Stimulated activated CD8-positive, alpha-beta memory T cell treated with anti-CD3 and anti-CD28 coated beads, Interleukin-15, amount 100 ng/mL, for 1 hour (primary cell): ENCODE data around the gene SPATA46.
"Not testable (repeated sequence)": the region's sequence is repeated elsewhere in the genome, so short reads cannot be mapped to it uniquely, and the experiment has no call there.

Experiments used
- DNase-seq: peaks from one replicate; pipeline ENCODE4 v3.0.0-alpha.2; 2020; ENCODE audit warnings: low read depth

Gene SPATA46

GRCh38 chr1:162357681-162358266 is 18.9 kb downstream of the SPATA46 start:
- no peak for DNase-seq

DNA sequence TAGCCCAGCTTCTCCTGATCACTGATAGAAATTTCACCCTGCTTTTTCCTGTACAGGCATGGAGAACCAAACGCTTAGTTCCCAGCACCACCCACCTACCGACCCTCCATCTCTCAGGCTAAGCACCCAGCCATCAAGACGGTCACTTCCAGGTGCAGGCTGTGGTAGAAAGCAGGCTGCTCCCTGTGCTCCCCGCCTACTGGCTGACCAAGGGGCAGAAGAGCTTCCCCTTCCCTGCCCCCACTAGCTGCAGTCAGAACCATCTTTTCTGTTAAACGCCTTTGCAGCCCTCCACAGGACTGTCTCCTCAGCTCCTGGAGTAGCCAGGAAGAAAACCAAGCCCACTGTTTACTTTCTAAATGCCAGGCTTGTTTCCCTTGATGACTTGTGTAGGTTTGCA is 23.0 kb downstream of the SPATA46 start:
- no peak for DNase-seq

DNA sequence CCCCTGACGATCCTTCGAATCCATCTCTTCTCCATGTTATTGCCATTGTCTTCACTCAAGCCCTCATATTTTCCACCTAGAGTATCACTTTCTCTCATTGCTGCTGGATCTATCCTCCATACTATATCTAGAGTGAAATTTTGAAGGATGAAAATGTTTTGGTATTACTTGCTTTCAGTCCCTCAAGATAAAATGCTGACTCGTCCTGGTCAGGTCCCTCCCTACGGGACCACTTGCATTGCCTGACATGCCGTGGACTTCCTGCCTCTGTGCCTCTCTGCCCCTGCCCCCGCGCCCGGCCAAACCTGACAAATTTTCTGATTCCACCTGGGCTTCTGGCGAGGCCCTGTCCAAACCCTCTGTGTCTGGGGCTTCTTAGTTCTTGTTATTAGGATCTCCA is 23.6 kb downstream of the SPATA46 start:
- no peak for DNase-seq

- DNase-seq: not testable (repeated sequence)
Observed at GRCh38 chr1:162351874-162352273, 24.8 kb downstream of the SPATA46 start.

GRCh38 chr1:162351246-162351842 is 25.3 kb downstream of the SPATA46 start:
- no peak for DNase-seq

DNA sequence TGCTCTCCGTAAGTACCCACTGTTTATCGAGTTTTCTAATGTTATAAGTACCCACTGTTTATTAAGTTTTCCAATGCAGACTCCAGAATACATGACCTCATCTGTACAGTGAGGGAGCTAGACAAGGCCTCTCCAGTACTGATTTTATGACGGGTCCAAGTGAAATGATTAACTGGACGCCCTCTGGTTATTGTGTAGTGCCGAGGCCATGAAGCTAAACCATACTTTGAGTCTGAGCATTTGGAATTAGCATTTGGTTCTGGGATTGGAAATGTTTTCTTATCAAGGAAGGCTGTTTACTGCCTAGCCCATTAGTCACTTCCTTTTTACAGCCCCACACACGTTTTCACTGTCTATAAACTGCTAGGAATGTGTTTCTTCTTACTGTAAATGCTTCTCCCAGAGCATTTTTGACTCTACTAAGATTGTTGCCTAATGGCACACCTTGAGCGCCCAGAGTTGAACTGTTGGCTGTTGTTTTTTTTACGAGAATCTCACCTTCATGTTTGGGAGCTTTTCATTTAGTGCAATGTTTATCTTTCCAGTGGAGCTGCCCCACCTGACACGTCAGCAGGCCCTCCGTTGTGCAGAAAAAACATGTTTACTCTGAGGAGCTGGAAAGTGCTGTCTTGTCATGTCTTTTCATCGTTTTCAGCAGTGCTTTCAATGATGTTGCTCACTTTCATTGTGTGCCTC is 26.9 kb downstream of the SPATA46 start:
- no peak for DNase-seq

DNA sequence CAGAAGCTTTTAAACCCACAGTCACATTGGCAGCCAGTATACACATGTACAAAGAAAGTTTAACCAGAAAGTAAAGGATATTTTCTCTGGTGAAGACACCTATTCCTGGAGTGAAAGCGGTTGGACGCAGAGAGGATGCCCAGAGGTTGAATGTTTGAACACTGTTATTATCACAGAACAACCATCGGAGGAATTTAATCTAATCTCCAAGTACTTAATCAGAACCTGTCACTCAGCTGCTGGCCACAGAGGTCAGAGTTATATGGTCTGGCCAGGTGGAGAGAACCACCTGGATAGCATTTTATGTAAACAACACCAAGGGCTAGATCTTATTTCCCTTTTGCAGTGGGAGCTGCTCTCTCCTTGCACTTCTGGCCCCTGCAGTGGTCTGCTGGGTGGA is 29.4 kb downstream of the SPATA46 start:
- no peak for DNase-seq

DNA sequence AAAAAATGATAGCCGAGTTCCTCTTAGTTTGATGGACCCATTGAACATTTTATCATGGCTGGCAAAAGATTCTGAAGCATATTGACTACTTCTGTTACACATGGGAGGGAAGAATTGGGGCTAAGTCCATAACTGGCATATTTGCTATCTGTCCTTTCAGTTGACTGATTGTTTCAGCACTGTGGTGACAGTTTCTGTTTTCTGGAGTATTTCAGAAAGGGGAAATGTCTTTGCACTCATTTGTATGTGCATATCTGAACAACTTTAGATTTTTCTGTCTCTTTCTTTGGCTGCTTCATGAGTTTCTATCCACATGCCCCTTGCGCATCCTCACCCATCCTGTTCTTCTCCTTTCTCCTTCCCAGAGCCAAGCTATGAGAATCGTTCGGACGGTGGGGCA is 33.2 kb downstream of the SPATA46 start:
- DNase-seq: no peak

DNA sequence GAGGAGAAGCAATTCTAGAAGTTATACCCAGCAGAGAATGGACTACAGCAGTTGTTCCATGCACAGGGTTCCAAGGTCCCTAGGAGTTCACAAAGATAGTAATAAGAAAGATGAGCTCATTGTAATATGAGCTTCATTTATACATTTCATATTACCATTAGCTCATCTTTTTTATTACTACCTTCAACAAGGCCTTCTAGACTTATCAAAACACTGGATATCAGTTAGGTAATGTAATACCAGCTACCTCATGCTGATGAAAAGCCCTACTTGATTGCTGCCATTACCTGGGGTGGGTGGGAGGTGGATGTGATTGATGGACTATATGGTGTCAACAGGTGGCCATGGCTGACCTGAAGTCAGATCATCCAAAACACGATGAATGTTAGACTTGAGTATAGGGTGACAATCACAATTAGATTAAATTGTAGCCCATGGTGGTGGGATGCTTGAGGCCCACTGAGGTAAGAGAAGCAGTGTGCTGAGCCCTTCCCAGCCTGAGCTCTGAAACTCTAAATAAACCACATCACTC is 34.1 kb downstream of the SPATA46 start:
- no peak for DNase-seq

- DNase-seq: no peak
Observed at GRCh38 chr1:162336621-162337285, 39.9 kb downstream of the SPATA46 start.

DNA sequence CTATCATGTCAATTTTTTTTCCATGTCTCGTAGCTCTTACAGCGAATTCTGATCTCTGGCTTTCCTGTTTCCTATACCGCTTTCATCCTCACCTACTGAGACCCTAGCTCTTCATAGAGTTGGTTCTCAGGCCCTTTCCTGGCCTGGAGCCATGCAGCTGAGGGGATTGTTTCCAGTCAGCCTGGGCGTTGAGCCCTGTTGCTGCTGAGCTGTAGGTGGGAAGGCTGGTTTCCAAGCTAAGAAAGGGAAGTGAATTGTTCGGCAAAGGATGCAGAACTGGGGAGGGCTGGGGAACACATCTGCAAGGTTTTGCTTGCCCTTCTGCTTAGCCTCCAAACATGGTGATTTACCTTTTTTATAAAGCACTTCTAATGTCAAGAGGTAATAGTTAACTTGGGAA is 41.5 kb downstream of the SPATA46 start:
- DNase-seq: no peak

DNA sequence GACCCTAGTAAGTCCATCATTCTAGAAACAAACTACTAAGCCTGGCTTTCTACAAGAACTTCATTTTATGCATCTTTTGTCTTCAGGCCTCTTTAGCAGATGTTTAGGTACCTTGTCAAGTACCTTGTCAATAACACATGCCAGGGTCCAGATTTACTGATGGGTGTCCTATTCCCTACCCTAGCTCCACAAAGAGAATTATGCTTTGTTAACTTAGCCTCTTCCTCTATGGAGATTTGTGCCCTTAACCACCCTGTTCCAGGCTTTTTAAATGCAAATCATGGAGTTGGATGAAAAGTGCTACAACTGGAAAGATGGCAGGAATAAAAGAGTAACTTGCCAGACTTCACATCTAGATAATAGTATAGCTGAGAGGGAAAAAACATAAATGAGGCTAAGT is 42.7 kb downstream of the SPATA46 start:
- no peak for DNase-seq

- DNase-seq: no peak
Observed at GRCh38 chr1:162329826-162330225, 46.8 kb downstream of the SPATA46 start.

DNA sequence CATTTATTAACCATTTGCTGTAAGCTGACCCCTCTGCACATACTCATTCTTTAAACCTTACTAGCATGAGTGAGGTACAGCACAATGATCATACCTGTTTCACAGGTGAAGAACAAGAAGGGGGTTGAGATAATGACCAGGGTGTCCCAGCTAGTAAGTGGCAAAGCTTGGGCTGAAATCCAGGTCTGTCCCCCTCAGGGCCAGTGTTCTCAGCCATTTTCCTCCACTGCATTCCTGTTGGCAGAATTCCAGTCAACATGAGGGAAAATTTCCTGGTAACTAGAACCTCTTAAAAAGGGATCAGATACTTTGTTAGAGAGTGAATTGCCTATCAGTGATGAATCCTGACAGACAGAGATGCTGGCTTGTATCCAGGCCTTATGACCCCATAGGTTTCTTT is 48.1 kb downstream of the SPATA46 start:
- DNase-seq: no peak

GRCh38 chr1:162327788-162328165 is 48.9 kb downstream of the SPATA46 start:
- DNase-seq: no peak

DNA sequence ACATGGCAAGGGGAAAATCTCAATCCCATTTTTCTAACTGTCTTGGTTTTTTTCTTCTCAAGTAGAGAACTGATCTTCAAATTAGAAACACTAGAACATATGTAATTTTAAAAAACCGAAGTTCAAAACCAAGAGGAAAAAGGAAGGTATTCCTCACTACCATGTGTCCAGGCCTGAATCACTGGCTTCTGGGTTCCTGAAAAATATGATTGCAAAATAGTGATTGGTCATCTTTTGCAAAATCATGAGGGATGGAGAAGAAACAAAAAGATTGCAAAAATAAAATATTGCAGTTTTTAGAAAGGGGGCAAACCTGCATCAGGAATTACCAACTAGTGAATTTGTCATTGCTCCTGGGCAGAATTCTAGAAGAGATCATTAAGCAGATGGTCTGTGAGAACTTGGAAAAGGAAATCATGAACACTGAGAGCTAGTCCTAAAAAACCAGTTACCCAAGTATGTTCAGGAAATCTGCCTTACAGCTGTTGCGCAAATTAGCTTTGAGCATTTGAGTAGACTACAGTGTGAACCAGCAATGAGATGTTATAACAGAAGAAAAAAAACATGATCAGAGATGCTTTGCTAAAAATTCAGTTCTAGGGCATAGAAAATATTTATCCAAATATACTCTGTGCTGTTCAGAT is 49.4 kb downstream of the SPATA46 start:
- no peak for DNase-seq

GRCh38 chr1:162326559-162326958 is 50.1 kb downstream of the SPATA46 start:
- no peak for DNase-seq

DNA sequence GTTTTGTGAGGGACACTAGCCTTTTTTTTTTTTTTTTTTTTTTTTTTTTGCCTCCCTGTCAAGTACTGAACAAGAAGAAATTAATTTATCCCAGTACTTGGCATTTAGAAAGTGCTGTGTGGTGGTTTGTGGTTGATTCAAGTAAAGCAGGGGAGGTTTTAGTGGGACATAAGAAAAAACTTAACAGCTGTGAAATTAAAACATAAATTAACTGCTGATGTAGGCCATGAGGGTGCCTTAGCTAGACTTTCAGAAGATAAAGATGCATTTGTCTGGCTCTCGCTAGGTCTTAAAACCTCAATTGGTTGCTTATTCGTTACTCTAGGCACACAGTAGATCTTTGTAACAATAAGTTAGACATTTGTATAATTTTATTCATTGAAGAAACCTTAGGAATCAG is 52.3 kb downstream of the SPATA46 start:
- DNase-seq: no peak
